Measurements from ENCODE around the gene MAP4K3. TPM values are rescaled to one million over a fixed set of nuclear protein-coding genes. Genes with fewer than 3 reads are reported as not detected.

Gene MAP4K3
- total RNA-seq, 4 donors from 2014 or later, result 39.6 to 72.5 (median 53.8) TPM

- Histone ChIP-seq H3K36me3 (peaks cover 0 to 3% (median 0%) of the 10 kb centered on the region in 4 donors), H3K27ac (replicated peaks in 1 of 4) (no peak overlapping the region), H3K27me3 (no peaks in the 10 kb centered on the region), H3K9me3 (no peaks in the 10 kb centered on the region), H3K4me1 (no peaks in the 10 kb centered on the region), H3K4me3 (no peak overlapping the region)
- 99% methylated on average over 3 of the region's 3 CpGs for WGBS
- DNase-seq (ENCODE audit: extremely low spot score), result no peak
- no peak for TF ChIP-seq CTCF (IDR thresholded peaks at IDR 0.05)
- no peak for TF ChIP-seq POLR2A (IDR thresholded peaks at IDR 0.05; ENCODE audit: low read depth)
- TF ChIP-seq EP300 (IDR thresholded peaks at IDR 0.05), result no peak
- no peak for TF ChIP-seq POLR2AphosphoS5 (IDR thresholded peaks at IDR 0.05)
- intact Hi-C loops (cut with DNase I), result no loop called here
These were observed 215.6 kb downstream of the MAP4K3 start for GRCh38 chr2:39221459-39221858.

- Histone ChIP-seq H3K27me3 (no peaks in the 10 kb centered on the region), H3K9me3 (no peaks in the 10 kb centered on the region), H3K27ac (replicated peaks in 1 of 4) (no peak overlapping the region), H3K4me3 (no peak overlapping the region), H3K36me3 (peaks cover 0 to 3% (median 0%) of the 10 kb centered on the region in 4 donors), H3K4me1 (no peaks in the 10 kb centered on the region)
- intact Hi-C loops (cut with DNase I), result no loop called here
- no peak for DNase-seq (ENCODE audit: extremely low spot score)
- no peak for TF ChIP-seq CTCF (IDR thresholded peaks at IDR 0.05)
- TF ChIP-seq EP300 (IDR thresholded peaks at IDR 0.05), result no peak
- TF ChIP-seq POLR2A (IDR thresholded peaks at IDR 0.05; ENCODE audit: low read depth), result no peak
- TF ChIP-seq POLR2AphosphoS5 (IDR thresholded peaks at IDR 0.05), result no peak
- WGBS, result 94% methylated on average over 2 of the region's 2 CpGs
These were observed 216.9 kb downstream of the MAP4K3 start for GRCh38 chr2:39220136-39220535.

- TF ChIP-seq EP300 (IDR thresholded peaks at IDR 0.05) (no peak), CTCF (IDR thresholded peaks at IDR 0.05) (no peak), POLR2A (IDR thresholded peaks at IDR 0.05; ENCODE audit: low read depth) (no peak), POLR2AphosphoS5 (IDR thresholded peaks at IDR 0.05) (no peak)
- intact Hi-C loops (cut with DNase I), result no loop called here
- WGBS, result 93% methylated on average over 5 of the region's 5 CpGs
- H3K27me3 ChIP-seq, result no peaks in the 10 kb centered on the region
- DNase-seq (ENCODE audit: extremely low spot score), result no peak
- no peak overlapping the region for H3K27ac ChIP-seq (replicated peaks in 1 of 4)
- no peak overlapping the region for H3K4me3 ChIP-seq
- peaks cover 0 to 3% (median 0%) of the 10 kb centered on the region in 4 donors for H3K36me3 ChIP-seq
- H3K4me1 ChIP-seq, result no peaks in the 10 kb centered on the region
- no peaks in the 10 kb centered on the region for H3K9me3 ChIP-seq
These were observed 218.7 kb downstream of the MAP4K3 start for GRCh38 chr2:39218391-39218790.

- H3K4me3 ChIP-seq, result no peak overlapping the region
- intact Hi-C loops (cut with DNase I), result no loop called here
- no peak for DNase-seq (ENCODE audit: extremely low spot score)
- peaks cover 0 to 3% (median 0%) of the 10 kb centered on the region in 4 donors for H3K36me3 ChIP-seq
- H3K27ac ChIP-seq (replicated peaks in 1 of 4), result no peak overlapping the region
- no peaks in the 10 kb centered on the region for H3K9me3 ChIP-seq
- H3K4me1 ChIP-seq, result no peaks in the 10 kb centered on the region
- TF ChIP-seq POLR2A (IDR thresholded peaks at IDR 0.05; ENCODE audit: low read depth) (no peak), POLR2AphosphoS5 (IDR thresholded peaks at IDR 0.05) (no peak), EP300 (IDR thresholded peaks at IDR 0.05) (no peak), CTCF (IDR thresholded peaks at IDR 0.05) (no peak)
- no peaks in the 10 kb centered on the region for H3K27me3 ChIP-seq
- 77% methylated on average over 4 of the region's 4 CpGs for WGBS
These were observed 219.9 kb downstream of the MAP4K3 start for GRCh38 chr2:39217192-39217550.

Data from esophagus muscularis mucosa (tissue), 4 donors.